Caco-2 (cell line): ENCODE results near the gene FOXF2. TPM values are rescaled to one million over a fixed set of nuclear protein-coding genes. Genes with fewer than 3 reads are reported as not detected.

ENCODE experiments used
- BruUV-seq: library from RNA; stranded (reverse); fragments of 400-500 nt; replicated peaks from 2 replicates; lab custom pipeline; 2021; lab: Mats Ljungman, UMichigan
- CTCF ChIA-PET: fragments of 300-600 bp; sonication (Branson Sonifier 250); formaldehyde crosslinking; loops from one replicate; lab custom pipeline; 2022; ENCODE audit warnings: antibody characterized with exemption; lab: Charles Lee
- POLR2A ChIA-PET: fragments of 300-600 bp; sonication (Branson Sonifier 250); formaldehyde crosslinking; loops from one replicate; lab custom pipeline; 2022; ENCODE audit warnings: antibody characterized with exemption; lab: Charles Lee
- DNase-seq, 2 experiments: peaks; one replicate each; pipeline versions ENCODE4 v3.0.0 to v3.0.0-alpha.2; 2020 to 2022
- H3K27me3 ChIP-seq: replicated peaks from 2 replicates; pipeline ENCODE4 v1.6.0; 2011; ENCODE audit warnings: low read length; ENCODE audit not compliant: control insufficient read depth, insufficient read depth
- H3K36me3 ChIP-seq: 2 replicates; pipeline ENCODE4 v1.5.1; 2011; ENCODE audit warnings: low read length; ENCODE audit not compliant: control insufficient read depth, insufficient read depth
- H3K4me1 ChIP-seq: fragments of 250-450 bp; sonication (Bioruptor Pico); 2 replicates; pipeline ENCODE4 v1.5.1; 2020; ENCODE audit warnings: mild to moderate bottlenecking
- H3K4me3 ChIP-seq: 2 replicates; pipeline ENCODE4 v1.5.1; 2011; ENCODE audit warnings: low read depth, mild to moderate bottlenecking, control low read depth, low read length
- H3K9me3 ChIP-seq: fragments of 250-450 bp; sonication (Bioruptor Pico); 2 replicates; pipeline ENCODE4 v1.5.1; 2020; ENCODE audit warnings: mild to moderate bottlenecking, moderate library complexity
- H3K27ac Mint-ChIP-seq: one replicate; pipeline ENCODE4 v1.8.0; 2022; ENCODE audit warnings: mixed read lengths; ENCODE audit not compliant: unreplicated experiment
- H3K27me3 Mint-ChIP-seq: one replicate; pipeline ENCODE4 v1.8.0; 2022; ENCODE audit warnings: mixed read lengths; ENCODE audit not compliant: insufficient read depth, unreplicated experiment
- H3K36me3 Mint-ChIP-seq: one replicate; pipeline ENCODE4 v1.8.0; 2022; ENCODE audit warnings: mild to moderate bottlenecking, mixed read lengths; ENCODE audit not compliant: insufficient read depth, unreplicated experiment
- H3K4me1 Mint-ChIP-seq: one replicate; pipeline ENCODE4 v1.8.0; 2022; ENCODE audit warnings: low read depth, mixed read lengths; ENCODE audit not compliant: unreplicated experiment
- H3K4me3 Mint-ChIP-seq: one replicate; pipeline ENCODE4 v1.8.0; 2022; ENCODE audit warnings: mild to moderate bottlenecking, moderate library complexity, mixed read lengths; ENCODE audit not compliant: unreplicated experiment
- H3K9me3 Mint-ChIP-seq: one replicate; pipeline ENCODE4 v1.8.0; 2022; ENCODE audit warnings: mixed read lengths; ENCODE audit not compliant: unreplicated experiment
- CTCF ChIP-seq, 2 experiments: fragments of 200-600 bp in 1 of 2; IDR thresholded peaks; 1 replicate in 1 of 2; 2 replicates in 1 of 2; pipeline versions ENCODE4 v1.5.1 to v1.8.0; 2011 to 2022; ENCODE audit warnings: antibody characterized with exemption in 1 of 2, control low read depth in 1 of 2, inconsistent platforms in 1 of 2, low read depth in 1 of 2, low read length in 1 of 2, mild to moderate bottlenecking in 1 of 2, moderate library complexity in 1 of 2; ENCODE audit not compliant: insufficient read depth in 1 of 2, severe bottlenecking in 1 of 2, unreplicated experiment in 1 of 2
- intact Hi-C: fragments of 100-400 bp; cut with micrococcal nuclease; formaldehyde crosslinking; loops from one replicate; pipeline ENCODE4 v1.10.0; 2022; ENCODE audit not compliant: unreplicated experiment
- total RNA-seq: library from RNA; stranded (reverse); gene quantifications from 2 replicates; pipeline ENCODE4 v1.2.3, GENCODE V29; 2022

The FOXF2 gene
- total RNA-seq, 1 experiment from 2014 or later: 0.88 TPM

- Mint-ChIP-seq H3K27ac (no peak overlapping the region), H3K36me3 (no peaks in the 10 kb centered on the region), H3K4me1 (peaks cover 14% of the 10 kb centered on the region), H3K4me3 (no peak overlapping the region), H3K27me3 (peaks cover 22% of the 10 kb centered on the region), H3K9me3 (no peaks in the 10 kb centered on the region)
- Histone ChIP-seq H3K4me3 (no peak overlapping the region), H3K4me1 (no peaks in the 10 kb centered on the region), H3K36me3 (no peaks in the 10 kb centered on the region), H3K27me3 (no peaks in the 10 kb centered on the region; the same call in 1 of the 2 replicates), H3K9me3 (no peaks in the 10 kb centered on the region)
- TF ChIP-seq CTCF (IDR thresholded peaks at IDR 0.05; ENCODE audit: insufficient read depth in 1 of 2, low read depth in 1 of 2, low read length in 1 of 2, severe bottlenecking in 1 of 2, unreplicated experiment in 1 of 2): no peak
- ChIA-PET POLR2A (no interaction called here), CTCF (interaction anchor here (0.8 to 1.3 kb wide), 4 partner anchors 11 to 523 kb away, joined by 3 to 5 read pairs (median 4); no protein-coding TSS in a partner anchor)
- DNase-seq: no peak
- no TSS peak for BruUV-seq
- intact Hi-C loops: loop anchor here (2.0 to 10.0 kb wide), 4 partner anchors 39 to 841 kb away; no protein-coding TSS in a partner anchor
Observed at GRCh38 chr6:1435806-1436205, 46.4 kb downstream of the FOXF2 start.

DNA sequence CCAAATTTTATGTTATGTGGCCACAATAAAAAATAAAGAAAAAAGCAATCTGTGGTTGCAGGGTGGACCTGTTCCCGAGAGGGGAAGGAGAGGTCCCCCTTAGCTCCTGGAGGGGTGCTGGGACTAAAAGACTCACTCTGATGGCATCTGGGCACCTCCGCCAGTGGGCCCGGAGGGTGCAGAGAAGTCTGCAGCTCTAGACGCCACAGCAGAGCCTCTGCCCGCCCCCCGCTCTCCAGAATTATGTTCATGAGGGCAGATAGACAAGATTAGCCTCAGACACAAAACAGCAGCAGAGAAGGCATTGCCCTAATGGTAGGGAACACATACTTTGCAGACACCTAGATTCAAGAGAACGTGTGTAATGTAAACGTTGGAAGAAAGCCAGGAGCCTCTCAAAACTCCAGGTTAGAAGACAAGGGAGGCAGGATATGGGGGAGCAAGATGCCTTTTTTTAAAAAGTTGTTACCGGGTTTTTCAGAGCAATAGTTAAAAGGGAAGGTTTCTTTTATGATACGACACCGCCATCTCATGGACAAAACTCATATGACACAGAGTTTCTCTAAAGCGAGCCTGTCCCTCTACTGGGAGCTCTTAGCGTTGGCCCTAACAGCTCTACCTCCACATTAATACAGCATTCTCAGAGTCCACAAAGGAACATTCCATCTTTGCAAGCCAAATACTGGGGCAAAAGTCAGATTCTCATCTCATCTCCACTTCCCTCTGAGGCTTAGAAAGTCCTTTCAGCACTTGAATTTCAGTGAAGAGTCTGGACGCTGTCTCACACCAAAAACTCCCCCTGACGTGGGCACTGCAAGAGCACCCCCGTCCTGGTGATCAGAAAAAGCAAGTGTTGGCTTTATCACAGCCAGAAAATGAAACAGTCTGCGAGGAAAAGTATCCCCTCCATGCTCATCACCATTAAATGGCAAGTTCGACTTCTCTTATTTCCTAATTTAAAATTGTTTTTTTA, 47.2 kb downstream of the FOXF2 start:
- TF ChIP-seq CTCF (IDR thresholded peaks at IDR 0.05; ENCODE audit: insufficient read depth in 1 of 2, low read depth in 1 of 2, low read length in 1 of 2, severe bottlenecking in 1 of 2, unreplicated experiment in 1 of 2): peak; percentile 76 to 84
- no peak overlapping the region for H3K4me3 Mint-ChIP-seq
- CTCF ChIA-PET: interaction anchor here (0.5 to 1.3 kb wide), 18 partner anchors 9 to 1252 kb away, joined by 3 to 11 read pairs (median 3); no protein-coding TSS in a partner anchor
- no peaks in the 10 kb centered on the region for H3K36me3 ChIP-seq
- no TSS peak for BruUV-seq
- no peak overlapping the region for H3K4me3 ChIP-seq
- H3K27ac Mint-ChIP-seq: no peak overlapping the region
- H3K27me3 Mint-ChIP-seq: peaks cover 19% of the 10 kb centered on the region
- H3K4me1 ChIP-seq: no peaks in the 10 kb centered on the region
- DNase-seq: peak; percentile 50 to 75
- peaks cover 14% of the 10 kb centered on the region for H3K4me1 Mint-ChIP-seq
- POLR2A ChIA-PET: no interaction called here
- H3K27me3 ChIP-seq: no peaks in the 10 kb centered on the region; the same call in 1 of the 2 replicates
- intact Hi-C loops: loop anchor here (2.0 to 10.0 kb wide), 4 partner anchors 39 to 842 kb away; no protein-coding TSS in a partner anchor
- H3K36me3 Mint-ChIP-seq: no peaks in the 10 kb centered on the region
- no peaks in the 10 kb centered on the region for H3K9me3 ChIP-seq
- no peaks in the 10 kb centered on the region for H3K9me3 Mint-ChIP-seq
